ENCODE measurements around the gene ZNF22. TPM values are rescaled to one million over a fixed set of nuclear protein-coding genes. Genes with fewer than 3 reads are reported as not detected.
A peak's percentile ranks its signal among the peaks of the same experiment; 100 is the strongest.

Gene ZNF22
- total RNA-seq, 1 donor from 2014 or later, result 45.2 TPM

GRCh38 chr10:44966816-44967509 lies 33.8 kb upstream of the ZNF22 start:
- H3K36me3 Mint-ChIP-seq, result peaks cover 8% of the 10 kb centered on the region
- H3K27me3 Mint-ChIP-seq (ENCODE audit: low read depth), result no peaks in the 10 kb centered on the region
- DNase-seq (ENCODE audit: low spot score in 2 of 2, unreplicated experiment in 2 of 2), result no peak
- H3K9me3 Mint-ChIP-seq, result no peaks in the 10 kb centered on the region
- H3K4me1 Mint-ChIP-seq, result peaks cover 42% of the 10 kb centered on the region
- no peak overlapping the region for H3K4me3 Mint-ChIP-seq
- no peak overlapping the region for H3K27ac Mint-ChIP-seq
- TF ChIP-seq, protein P1, sequence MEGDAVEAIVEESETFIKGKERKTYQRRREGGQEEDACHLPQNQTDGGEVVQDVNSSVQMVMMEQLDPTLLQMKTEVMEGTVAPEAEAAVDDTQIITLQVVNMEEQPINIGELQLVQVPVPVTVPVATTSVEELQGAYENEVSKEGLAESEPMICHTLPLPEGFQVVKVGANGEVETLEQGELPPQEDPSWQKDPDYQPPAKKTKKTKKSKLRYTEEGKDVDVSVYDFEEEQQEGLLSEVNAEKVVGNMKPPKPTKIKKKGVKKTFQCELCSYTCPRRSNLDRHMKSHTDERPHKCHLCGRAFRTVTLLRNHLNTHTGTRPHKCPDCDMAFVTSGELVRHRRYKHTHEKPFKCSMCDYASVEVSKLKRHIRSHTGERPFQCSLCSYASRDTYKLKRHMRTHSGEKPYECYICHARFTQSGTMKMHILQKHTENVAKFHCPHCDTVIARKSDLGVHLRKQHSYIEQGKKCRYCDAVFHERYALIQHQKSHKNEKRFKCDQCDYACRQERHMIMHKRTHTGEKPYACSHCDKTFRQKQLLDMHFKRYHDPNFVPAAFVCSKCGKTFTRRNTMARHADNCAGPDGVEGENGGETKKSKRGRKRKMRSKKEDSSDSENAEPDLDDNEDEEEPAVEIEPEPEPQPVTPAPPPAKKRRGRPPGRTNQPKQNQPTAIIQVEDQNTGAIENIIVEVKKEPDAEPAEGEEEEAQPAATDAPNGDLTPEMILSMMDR (IDR thresholded peaks at IDR 0.05; ENCODE audit: unreplicated experiment), result peak; percentile 68

DNA sequence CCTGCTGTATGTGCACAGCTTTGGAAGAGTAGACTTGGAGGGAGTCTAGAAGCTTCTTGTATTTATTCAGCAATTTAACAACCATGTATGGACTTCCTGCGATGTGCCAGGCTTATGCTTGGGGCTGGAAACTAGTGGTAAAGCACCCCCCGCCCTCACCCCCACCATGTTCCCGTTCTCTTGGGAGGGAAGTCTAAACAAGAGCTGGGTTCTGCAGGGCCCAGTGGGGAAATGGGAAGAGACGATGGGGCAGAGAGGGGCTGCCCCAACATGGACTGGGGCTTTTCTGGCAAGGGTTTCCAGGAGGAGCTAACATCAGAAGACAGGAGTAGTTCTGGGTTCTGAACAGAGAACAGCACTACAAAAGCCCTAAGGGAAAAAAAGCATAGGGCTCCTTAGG lies 33.1 kb upstream of the ZNF22 start:
- Mint-ChIP-seq H3K27me3 (ENCODE audit: low read depth) (no peaks in the 10 kb centered on the region), H3K4me1 (peaks cover 42% of the 10 kb centered on the region), H3K4me3 (no peak overlapping the region), H3K9me3 (no peaks in the 10 kb centered on the region), H3K27ac (peak overlapping the region; percentile 88), H3K36me3 (peaks cover 9% of the 10 kb centered on the region)
- TF ChIP-seq, protein P1 (IDR thresholded peaks at IDR 0.05; ENCODE audit: unreplicated experiment), result no peak
- DNase-seq (ENCODE audit: low spot score in 2 of 2, unreplicated experiment in 2 of 2), result no peak

GRCh38 chr10:44968091-44968490 lies 32.6 kb upstream of the ZNF22 start:
- no peaks in the 10 kb centered on the region for H3K9me3 Mint-ChIP-seq
- no peak overlapping the region for H3K4me3 Mint-ChIP-seq
- peak overlapping the region; percentile 88 for H3K27ac Mint-ChIP-seq
- H3K36me3 Mint-ChIP-seq, result peaks cover 9% of the 10 kb centered on the region
- no peak for DNase-seq (ENCODE audit: low spot score in 2 of 2, unreplicated experiment in 2 of 2)
- TF ChIP-seq, protein P1 (IDR thresholded peaks at IDR 0.05; ENCODE audit: unreplicated experiment), result no peak
- H3K27me3 Mint-ChIP-seq (ENCODE audit: low read depth), result no peaks in the 10 kb centered on the region
- peaks cover 44% of the 10 kb centered on the region for H3K4me1 Mint-ChIP-seq

DNA sequence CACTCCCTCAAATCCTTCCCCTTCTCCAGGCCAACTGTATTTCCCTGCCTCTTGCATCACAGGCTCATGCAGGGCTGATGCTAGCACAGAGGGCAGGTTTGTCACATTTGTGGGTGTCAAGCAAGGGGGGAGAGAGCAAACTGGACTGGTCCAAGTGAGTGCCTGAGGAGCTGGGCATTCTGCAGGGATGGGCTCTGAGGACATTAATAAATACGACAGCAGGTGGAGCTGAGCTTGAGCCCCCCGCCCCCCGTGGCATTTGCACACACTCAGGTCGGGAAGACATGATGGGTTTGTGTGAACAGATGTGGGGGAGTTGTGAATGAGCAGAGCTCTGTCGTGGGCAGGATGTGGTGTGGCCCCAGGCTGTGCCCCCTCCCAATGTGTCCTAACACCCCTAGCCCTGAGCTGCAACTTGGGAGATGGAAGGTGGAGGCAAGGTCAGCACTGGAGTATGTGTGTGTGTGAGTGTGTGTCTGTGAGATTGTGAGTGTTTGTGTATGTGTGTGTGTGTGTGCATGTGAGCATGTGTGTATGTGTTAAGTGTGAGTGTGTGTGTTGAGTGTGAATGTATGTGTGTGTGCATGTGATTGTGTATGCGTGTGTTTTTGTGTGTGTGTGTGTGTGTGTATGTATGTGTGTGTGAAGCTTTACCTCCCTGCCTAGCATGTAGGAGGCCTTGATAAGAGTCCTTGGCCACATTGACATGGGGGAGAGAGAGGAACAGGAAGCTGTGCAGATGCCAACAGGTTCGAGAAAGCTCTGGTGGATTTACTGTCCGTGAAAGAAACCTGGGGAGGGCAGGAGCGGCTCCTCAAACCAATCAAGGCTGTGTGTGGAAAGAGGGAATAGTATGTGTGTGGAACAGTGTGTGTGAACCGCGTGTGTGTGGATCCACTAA lies 32.0 kb upstream of the ZNF22 start:
- DNase-seq (ENCODE audit: low spot score in 2 of 2, unreplicated experiment in 2 of 2), result no peak
- no peaks in the 10 kb centered on the region for H3K27me3 Mint-ChIP-seq (ENCODE audit: low read depth)
- H3K9me3 Mint-ChIP-seq, result no peaks in the 10 kb centered on the region
- no peak overlapping the region for H3K27ac Mint-ChIP-seq
- H3K36me3 Mint-ChIP-seq, result peaks cover 9% of the 10 kb centered on the region
- TF ChIP-seq, protein P1 (IDR thresholded peaks at IDR 0.05; ENCODE audit: unreplicated experiment), result no peak
- no peak overlapping the region for H3K4me3 Mint-ChIP-seq
- H3K4me1 Mint-ChIP-seq, result peaks cover 46% of the 10 kb centered on the region

DNA sequence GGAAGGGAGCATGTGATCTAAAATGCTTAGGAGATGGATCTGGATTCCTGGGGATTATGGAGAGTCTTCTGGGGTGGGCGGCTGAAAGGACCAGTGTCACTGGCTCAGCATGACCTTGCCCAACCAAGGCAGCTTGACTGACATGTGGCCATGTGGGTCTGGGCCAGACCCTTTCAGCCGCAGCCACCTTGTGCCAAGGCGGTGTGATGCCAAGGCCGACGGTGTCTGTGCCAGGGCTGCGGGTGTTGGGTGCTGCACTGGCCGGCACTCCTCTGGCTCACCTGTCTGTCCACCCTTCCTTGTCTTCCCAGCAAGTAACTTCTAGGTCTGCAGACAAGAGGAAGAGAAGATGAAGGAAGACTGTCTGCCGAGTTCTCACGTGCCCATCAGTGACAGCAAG lies 30.9 kb upstream of the ZNF22 start:
- Mint-ChIP-seq H3K4me1 (peaks cover 45% of the 10 kb centered on the region), H3K9me3 (no peaks in the 10 kb centered on the region), H3K4me3 (no peak overlapping the region), H3K27ac (no peak overlapping the region), H3K27me3 (ENCODE audit: low read depth) (no peaks in the 10 kb centered on the region), H3K36me3 (peaks cover 9% of the 10 kb centered on the region)
- TF ChIP-seq, protein P1 (IDR thresholded peaks at IDR 0.05; ENCODE audit: unreplicated experiment), result no peak
- no peak for DNase-seq (ENCODE audit: low spot score in 2 of 2, unreplicated experiment in 2 of 2)
